ENCODE data around the gene ADRM1.
A peak's percentile ranks its signal among the peaks of the same experiment; 100 is the strongest.

Gene ADRM1, protein sequence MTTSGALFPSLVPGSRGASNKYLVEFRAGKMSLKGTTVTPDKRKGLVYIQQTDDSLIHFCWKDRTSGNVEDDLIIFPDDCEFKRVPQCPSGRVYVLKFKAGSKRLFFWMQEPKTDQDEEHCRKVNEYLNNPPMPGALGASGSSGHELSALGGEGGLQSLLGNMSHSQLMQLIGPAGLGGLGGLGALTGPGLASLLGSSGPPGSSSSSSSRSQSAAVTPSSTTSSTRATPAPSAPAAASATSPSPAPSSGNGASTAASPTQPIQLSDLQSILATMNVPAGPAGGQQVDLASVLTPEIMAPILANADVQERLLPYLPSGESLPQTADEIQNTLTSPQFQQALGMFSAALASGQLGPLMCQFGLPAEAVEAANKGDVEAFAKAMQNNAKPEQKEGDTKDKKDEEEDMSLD

DNA sequence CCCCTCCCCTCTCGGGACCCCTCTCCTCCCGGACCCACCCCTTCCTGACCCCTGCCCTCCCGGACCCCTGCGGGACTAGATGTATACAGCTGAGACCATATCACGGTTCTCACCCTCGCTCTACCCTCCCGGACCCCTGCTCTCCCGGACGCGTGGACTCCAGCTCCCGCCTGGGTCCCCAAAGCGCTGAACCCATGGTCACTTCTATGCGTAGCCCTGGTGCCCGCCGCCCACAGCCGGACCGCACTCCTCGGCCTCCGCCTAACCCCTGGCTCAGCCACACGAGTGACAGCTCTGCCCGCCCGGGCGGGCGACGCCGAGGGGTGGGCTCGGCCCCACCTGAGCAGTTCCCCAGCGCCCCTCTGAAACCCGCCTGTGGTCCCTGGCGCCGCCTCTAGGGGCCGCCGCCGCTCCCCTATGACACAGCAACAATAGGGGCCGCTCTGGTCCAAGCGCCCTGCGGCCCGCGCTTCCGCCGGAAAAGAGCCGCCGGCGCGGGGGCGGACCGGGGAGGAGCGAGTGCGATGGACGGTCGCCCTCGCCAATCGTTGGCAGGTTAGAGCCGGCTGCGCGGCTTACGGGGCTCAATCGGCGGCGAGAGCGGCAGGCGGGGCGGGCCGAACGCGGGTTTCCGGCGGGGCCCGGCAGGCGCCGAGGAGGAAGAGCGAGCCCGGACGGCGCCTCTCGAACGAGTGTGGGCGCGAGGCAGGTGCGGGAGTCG, at the start of gene ADRM1:
Gene ADRM1 (plus strand): TSS at position 657 of the 721 bp plus-strand sequence. CDS start 572 bp downstream, outside the sequence.
- peak; percentile 96 to 99 for DNase-seq

DNA sequence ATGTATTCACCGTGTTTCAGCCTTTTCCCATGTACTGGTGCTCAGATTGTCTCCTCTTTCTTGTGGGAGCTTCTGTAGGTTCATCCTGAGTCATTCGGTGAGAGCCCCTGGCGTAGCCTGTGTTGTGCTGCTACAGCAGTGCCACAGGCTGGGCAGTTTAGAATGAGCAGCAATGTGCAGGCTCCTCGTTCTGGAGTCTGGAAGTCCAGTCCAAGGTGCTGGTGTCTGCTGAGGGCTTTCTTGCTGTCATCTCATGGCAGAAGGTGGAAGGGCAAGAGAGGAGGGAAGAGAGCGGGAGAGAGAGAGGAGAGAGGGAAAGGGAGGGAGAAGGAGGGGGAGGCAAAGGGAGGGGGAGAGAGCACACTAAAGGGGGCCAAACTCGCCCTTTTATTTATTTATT, 49.4 kb upstream of the ADRM1 start:
- DNase-seq: no peak

DNA sequence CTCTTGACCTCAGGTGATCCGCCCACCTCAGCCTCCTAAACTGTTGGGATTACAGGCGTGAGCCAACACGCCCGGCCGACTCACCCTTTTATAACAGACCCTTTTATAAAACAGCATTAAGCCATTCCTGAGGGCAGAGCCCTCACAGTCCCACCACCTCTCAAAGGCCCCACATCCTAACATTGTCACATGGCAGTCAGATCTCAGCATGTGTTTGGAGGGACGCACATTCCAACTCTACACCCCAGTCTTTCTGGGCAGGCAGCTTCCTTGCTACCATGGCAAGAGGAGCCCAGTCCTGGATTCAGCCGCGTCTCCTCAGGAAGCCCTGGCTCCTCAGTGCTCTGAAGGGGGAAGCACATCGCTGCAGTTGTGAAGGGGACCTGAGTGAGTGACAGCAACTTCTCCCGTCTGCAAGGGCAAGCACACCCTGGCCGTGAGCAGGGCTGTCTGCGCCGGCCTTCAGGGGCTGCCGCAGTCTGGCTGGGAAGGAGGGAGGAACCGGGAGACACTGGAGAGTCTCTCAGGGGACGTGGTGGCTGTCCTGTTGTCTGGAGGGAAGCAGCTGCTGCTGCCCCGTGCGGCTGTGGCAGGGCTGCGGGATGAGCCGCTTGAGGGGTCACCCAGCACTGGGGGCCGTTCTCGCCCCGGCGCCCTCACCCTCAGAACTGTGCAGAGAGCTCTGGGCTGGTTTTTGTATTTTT, 48.6 kb upstream of the ADRM1 start:
- DNase-seq: no peak

- DNase-seq: no peak
These were observed 46.8 kb upstream of the ADRM1 start for GRCh38 chr20:62255976-62256375.

DNA sequence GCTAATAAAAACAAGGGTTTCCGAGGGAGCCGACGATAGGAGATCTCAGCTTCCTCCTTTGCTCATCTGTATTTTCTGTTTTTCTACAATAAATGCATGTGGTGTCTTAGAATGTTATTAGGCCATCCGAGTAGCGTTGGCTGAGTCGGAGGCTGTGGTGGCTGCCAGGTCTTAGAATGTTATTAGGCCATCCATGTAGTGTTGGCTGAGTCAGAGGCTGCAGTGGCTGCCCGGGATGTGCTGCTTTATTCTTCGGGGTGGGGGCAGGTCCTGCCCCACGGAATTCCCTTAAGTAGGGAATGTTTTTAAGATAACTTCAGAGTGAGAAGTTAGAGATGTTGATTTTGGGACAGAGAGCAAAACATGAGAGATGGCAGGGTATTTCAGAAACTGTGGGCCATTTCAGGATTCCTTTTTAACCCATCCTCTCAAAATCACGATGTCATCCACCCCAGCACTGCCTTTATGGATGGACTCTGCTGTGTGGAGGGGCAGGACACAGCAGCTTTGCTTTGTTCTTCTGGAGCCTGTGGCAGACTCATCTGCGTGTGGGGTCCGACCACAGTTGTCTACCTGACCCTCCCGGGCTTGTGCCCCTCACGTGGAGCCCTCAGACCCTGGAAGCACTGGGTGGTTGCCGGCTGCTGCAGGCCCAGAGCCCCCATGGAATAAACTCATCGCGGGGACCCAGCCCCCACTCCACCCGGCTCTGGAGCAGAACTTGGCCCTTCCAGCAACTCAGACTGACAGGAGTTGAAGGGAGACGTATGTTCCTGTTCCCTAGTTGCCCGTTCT, 44.1 kb upstream of the ADRM1 start:
- no peak for DNase-seq

GRCh38 chr20:62259294-62259565, 43.6 kb upstream of the ADRM1 start:
- DNase-seq: no peak

GRCh38 chr20:62262064-62262463, 40.7 kb upstream of the ADRM1 start:
- no peak for DNase-seq

DNA sequence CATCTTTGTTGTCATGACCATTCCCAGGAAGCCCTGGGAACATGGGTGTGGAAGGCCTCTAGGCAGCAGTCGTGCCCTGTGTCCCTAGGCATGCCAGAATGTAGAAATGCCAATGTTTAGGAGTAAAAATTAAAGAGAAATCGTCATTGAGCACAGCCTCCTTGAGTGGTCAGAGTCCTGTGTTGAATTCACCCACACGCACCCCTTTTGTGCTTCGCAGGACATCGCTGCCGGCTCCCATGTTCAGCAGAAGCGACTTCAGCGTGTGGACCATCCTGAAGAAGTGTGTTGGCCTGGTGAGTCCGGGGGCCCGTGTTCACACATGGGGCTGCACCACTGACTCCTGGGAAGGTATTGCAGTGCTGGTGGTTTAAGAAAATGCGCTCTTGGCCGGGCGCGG, 39.4 kb upstream of the ADRM1 start:
- no peak for DNase-seq

- no peak for DNase-seq
These were observed 37.4 kb upstream of the ADRM1 start for GRCh38 chr20:62265365-62265764.

DNA sequence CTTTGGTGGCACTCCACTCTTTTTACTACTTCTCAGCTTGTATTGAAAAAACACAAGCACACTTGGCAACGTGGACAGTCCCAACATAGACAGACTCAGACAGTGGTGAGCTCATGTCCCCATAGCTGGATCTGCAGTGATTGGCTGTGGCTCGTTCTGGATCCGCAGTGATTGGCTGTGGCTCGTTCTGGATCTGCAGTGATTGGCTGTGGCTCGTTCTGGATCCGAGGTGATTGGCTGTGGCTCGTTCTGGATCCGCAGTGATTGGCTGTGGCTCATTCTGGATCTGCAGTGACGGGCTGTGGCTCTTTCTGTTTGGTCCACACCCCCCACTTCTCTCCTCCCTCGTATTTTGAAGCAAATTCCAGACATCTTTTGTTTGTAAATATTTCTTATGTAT, 36.5 kb upstream of the ADRM1 start:
- no peak for DNase-seq

DNA sequence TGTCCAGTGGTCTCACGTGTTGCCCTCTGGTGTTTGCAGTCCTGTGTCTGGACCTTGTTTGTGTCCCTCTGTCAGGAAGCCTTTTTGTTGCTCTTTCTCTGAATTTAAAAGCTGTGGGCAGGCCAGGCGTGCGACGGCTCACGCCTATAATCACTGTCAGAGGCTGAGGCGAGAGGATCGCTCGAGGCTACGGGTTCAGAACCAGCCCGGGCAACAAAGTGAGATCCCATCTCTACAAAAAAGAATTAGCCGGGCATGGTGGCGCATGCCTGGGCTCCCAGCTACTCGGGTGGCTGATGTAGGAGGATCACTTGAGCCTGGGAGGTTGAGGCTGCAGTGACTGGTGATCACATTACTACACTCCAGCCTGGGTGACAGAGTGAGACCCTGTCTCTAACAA, 35.9 kb upstream of the ADRM1 start:
- DNase-seq: no peak

DNA sequence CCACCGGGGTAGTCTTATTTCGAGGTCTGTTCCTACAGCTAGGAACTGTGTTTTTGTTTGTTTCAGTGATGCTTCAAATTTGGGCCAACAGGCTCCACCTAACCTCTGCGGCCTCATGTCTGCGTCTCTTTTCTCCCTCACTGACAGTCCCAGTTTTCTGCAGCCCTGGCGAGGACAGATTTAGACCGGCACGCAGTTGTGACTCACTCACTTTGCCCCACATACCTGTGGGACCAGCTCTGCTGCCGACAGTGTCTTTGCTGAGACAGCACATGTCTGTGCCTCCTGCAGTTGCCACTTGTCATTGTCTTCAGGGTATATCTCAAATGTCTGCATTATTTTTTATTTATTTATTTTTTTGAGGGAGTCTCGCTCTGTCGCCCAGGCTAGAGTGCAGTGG, 35.3 kb upstream of the ADRM1 start:
- DNase-seq: no peak

DNA sequence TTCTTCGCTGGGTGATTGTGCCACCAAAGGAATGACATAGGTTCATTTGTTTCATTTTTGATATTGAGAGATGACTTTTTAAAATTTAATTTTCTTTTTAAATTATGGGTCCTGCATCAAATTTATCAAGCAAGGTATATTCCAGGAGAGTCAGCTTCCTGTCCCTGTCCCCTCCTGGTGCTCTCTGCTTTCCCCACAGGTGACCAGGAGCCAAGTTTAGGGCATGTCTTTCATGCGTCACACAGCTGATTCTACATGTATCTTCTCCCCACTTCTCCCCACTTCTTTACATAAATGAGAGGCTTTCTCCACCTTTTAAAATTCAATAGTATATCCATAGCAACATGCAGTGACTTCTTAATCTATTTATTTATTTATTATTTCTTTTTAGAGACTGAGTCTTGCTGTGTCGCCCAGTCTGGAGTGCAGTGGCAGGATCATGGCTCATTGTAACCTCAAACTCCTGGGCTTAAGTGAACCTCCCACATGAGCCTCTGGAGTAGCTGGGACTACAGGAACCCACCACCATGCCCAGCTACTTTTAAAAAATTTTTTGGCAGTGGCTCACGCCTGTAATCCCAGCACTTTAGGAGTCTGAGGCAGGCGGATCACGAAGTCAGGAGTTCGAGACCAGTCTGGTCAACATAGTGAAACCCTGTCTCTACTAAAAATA, 34.4 kb upstream of the ADRM1 start:
- DNase-seq: no peak

GRCh38 chr20:62269378-62269777, 33.4 kb upstream of the ADRM1 start:
- no peak for DNase-seq

- DNase-seq: no peak
These were observed 32.9 kb upstream of the ADRM1 start for GRCh38 chr20:62269871-62270270.

- no peak for DNase-seq
These were observed 30.6 kb upstream of the ADRM1 start for GRCh38 chr20:62272200-62272599.

- DNase-seq: no peak
These were observed 29.4 kb upstream of the ADRM1 start for GRCh38 chr20:62273416-62273815.

GRCh38 chr20:62274332-62274950, 28.4 kb upstream of the ADRM1 start:
- no peak for DNase-seq

GRCh38 chr20:62275219-62275618, 27.6 kb upstream of the ADRM1 start:
- DNase-seq: no peak

DNA sequence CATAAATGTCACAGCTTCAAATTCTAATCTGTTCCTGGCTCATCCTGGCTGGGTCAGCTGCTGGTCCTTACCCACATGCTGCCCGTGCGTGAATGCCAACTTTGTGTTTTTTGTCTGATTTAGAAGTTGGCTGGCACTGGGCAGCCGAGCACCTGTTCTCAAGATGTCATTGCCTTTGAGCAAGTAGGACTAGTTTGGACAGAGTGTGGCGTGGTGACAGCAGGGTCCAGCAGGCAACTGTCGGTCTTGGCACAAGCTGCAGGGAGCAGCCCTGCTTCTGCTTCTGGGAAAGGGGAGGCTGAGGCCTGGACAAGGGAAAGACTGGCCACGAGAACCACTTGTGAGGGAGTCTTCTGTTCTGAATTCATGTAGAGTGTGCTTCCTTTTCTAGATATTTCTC, 26.4 kb upstream of the ADRM1 start:
- no peak for DNase-seq

- no peak for DNase-seq
These were observed 25.5 kb upstream of the ADRM1 start for GRCh38 chr20:62277253-62277652.

- no peak for DNase-seq
These were observed 22.5 kb upstream of the ADRM1 start for GRCh38 chr20:62280303-62280702.
